ELR (cell line): Measurements from ENCODE around the gene SLC30A7.
"Not testable (repeated sequence)": the region's sequence is repeated elsewhere in the genome, so short reads cannot be mapped to it uniquely, and the experiment has no call there.

ENCODE experiments used
- DNase-seq: peaks from one replicate; pipeline ENCODE4 v3.0.0-alpha.2; 2015; ENCODE audit warnings: low read depth

SLC30A7 gene

GRCh38 chr1:100895540-100896480, at the start of gene SLC30A7:
TSS of gene SLC30A7 (plus strand) at chr1:100896090. CDS start at chr1:100896263, 173 bp downstream.
- DNase-seq: peak; percentile 94

DNA sequence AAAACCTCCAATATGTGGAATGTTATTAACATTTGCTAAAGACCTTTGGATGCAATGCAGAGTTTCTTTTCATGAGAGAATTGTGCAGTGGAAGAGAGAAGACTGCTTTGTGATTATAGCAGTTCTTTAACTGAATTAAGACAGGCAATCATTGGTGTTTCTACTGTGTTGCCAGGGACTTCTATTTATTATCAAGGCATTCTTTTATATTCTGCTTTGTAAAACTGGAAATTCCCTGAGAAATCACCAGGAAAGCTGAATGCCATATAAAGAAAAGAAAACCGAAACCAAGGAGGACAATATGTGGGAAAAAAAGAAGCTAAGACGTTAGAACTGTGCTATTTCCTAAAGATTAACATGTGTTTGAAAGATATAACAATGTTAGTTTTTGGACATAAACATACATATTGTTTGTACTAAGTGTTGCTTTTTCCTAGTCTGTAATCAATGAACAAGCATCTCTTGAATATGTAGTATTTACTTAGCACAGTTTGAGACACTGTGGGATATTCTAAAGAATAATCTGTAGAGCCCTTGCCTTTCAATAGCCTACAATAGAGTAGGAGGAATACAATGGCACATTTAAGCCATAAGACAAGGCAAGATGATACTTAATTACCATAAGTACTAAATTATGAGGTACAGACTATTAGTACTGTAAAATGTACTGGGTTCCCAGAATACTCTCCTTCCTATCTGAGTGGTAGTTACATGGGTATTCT, 48.4 kb upstream of the SLC30A7 start:
- DNase-seq: peak; percentile 22

GRCh38 chr1:100851726-100852125, 44.2 kb upstream of the SLC30A7 start:
- no peak for DNase-seq

DNA sequence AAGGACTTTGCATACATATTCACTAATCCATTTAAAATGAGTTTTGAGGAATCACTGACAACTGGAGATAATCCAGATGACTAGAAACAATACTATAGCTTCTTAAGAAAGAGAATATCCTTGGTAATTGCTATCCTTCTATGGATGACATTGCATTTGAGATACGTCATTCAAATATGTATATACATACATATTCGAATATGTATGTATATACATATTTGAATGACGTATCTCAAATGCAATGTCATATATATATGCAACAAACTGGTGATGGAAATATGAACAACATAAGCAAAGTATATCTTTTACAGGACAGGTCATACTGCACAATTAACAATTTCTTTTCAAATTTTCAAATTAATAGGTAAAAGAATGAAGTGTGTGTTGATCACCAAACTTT, 42.9 kb upstream of the SLC30A7 start:
- DNase-seq: no peak

DNA sequence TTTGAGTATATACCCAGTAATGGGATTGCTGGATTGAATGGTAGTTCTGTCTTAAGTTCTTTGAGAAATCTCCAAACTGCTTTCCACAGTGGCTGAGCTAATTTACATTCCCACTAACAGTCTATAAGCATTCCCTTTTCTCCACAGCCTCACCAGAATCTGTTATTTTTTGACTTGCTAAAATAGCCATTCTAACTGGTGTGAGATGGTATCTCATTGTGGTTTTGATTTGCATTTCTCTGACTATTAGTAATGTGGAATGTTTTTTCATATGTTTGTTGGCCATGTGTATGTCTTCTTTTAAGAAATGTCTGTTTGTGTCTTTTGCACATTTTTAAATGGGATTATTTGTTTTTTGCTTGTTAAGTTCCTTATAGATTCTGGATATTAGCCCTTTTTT, 40.8 kb upstream of the SLC30A7 start:
- DNase-seq: peak; percentile 55

GRCh38 chr1:100860397-100860991, 35.4 kb upstream of the SLC30A7 start:
- DNase-seq: peak; percentile 62

GRCh38 chr1:100861379-100861778, 34.5 kb upstream of the SLC30A7 start:
- DNase-seq: no peak

- peak; percentile 73 for DNase-seq
Observed at GRCh38 chr1:100862591-100862990, 33.3 kb upstream of the SLC30A7 start.

GRCh38 chr1:100866041-100866900, 29.6 kb upstream of the SLC30A7 start:
- peak; percentile 72 for DNase-seq

DNA sequence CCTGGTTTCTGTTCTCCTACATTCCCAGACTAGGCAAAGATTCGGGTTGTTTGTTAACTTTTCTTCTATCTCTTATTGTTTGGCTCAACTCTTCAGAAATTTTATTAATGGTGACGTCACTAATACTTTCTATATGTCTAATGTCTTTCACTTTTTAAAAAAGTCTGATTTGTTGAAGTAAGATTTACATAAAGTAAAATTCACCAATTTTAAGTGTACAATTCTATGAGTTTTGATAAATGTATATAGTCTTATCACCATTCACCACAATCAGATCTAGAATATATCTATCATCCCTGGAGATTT, 29.0 kb upstream of the SLC30A7 start:
- no peak for DNase-seq

DNA sequence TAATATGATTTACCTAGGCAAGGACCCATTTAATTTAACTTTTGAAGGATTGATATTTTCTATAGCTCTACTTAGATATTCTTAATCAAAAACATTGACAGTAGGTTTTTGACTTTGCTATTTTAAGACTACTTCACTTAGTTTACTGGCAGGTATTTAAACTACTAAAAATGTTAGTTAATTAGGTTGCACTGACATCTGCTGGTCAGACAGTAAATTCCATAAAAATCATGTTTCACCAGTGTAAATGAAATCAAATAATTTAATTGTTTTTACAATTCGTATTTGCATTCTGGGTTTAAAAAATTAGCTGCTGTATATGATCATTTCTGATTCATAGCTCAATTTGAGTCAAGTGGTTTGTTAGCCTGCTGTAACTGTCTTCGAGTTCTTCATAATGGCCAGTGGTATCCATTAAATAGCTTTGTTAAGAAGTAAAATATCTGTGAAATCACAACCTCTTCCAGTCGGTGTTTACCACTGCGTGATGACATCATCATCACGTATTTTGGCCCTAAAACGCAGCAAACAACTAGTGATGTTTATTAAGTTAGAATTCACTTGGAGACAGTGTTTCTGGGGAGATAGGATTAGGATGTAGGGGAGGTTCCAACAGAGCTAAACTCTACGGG, 27.4 kb upstream of the SLC30A7 start:
- peak; percentile 68 for DNase-seq

DNA sequence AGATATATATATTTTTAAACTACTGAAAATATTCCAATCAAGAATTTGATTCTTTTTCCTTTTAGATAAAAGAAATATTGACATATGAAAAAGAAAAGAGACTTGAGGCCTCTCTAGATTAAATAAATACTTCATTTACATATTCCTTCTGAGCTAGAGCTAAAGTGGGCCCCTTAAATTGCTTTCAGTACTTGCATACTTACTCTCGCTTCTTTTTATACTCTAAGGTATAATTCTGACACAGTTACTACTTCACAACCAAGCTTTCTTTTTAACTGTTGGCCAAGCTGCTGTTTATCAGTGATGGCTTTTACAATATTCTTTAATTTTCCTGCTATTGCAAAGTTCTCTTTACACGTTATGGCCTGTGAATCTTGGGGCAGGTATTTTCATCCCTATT, 25.9 kb upstream of the SLC30A7 start:
- no peak for DNase-seq

GRCh38 chr1:100874433-100874832, 21.5 kb upstream of the SLC30A7 start:
- no peak for DNase-seq

GRCh38 chr1:100875228-100875627, 20.7 kb upstream of the SLC30A7 start:
- no peak for DNase-seq

- DNase-seq: no peak
Observed at GRCh38 chr1:100876291-100876690, 19.6 kb upstream of the SLC30A7 start.

DNA sequence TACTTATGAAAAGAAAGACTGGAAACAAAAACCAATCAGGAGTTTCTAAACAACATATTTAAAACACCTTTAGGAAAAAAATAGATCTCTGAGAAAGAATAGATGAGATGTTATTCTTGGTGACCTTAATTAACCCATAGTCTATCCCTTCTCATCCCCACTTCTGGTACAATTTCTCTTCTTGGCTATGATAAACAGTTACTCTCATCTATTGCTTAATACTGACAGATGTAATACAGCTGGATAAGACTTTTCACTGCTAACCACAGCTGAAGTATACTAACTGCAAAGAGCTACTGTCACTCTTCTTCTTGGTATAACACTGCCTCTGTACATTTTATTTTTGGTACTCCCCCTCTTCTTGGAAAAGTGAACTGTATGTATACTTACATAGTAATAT, 16.5 kb upstream of the SLC30A7 start:
- no peak for DNase-seq

DNA sequence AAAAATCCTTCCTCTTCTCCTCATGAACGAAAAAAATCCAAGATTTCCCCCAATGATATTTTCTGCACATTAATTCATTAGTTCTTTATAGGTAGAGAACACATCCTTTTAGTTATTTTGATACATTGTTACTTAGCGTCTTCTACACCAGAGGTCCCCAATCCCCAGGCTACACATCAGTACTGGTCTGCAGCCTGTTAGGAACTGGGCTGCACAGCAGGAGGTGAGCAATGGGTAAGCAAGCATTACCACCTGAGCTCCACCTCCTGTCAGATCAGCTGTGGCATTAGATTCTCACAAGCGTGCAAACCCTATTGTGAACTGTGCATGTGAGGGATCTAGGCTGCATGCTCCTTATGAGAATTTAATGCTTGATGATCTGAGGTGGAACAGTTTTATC, 14.2 kb upstream of the SLC30A7 start:
- no peak for DNase-seq

- no peak for DNase-seq
Observed at GRCh38 chr1:100882698-100883097, 13.2 kb upstream of the SLC30A7 start.

GRCh38 chr1:100883963-100884362, 11.9 kb upstream of the SLC30A7 start:
- peak; percentile 72 for DNase-seq

- not testable (repeated sequence) for DNase-seq
Observed at GRCh38 chr1:100889007-100889406, 6.9 kb upstream of the SLC30A7 start.

DNA sequence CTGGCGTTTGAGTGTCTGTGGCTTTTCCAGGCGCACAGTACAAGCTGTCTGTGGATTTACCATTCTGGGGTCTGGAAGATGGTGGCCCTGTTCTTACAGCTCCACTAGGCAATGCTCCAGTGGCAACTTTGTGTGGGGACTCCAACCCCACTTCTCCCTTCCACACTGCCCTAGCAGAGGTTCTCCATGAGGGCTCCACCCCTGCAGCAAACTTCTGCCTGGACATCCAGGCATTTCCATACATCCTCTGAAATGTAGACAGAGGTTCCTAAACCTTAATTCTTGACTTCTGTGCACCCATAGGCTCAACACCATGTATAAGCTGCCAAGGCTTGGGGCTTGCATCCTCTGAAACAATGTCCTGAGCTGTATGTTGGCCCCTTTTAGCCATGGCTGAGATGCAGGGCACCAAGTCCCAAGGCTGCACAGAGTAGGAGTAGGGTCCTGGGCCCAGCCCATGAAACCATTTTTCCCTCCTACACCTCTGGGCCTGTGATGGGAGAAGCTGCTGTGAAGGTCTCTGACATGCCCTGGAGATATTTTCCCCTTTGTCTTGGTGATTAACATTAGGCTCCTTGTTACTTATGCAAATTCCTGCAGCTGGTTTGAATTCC, 5.9 kb upstream of the SLC30A7 start:
- DNase-seq: not testable (repeated sequence)
